ENCODE results near the gene HOMEZ. TPM values are rescaled to one million over a fixed set of nuclear protein-coding genes. Genes with fewer than 3 reads are reported as not detected.

Gene HOMEZ
- total RNA-seq, 1 experiment from 2014 or later: 4.6 TPM

DNA sequence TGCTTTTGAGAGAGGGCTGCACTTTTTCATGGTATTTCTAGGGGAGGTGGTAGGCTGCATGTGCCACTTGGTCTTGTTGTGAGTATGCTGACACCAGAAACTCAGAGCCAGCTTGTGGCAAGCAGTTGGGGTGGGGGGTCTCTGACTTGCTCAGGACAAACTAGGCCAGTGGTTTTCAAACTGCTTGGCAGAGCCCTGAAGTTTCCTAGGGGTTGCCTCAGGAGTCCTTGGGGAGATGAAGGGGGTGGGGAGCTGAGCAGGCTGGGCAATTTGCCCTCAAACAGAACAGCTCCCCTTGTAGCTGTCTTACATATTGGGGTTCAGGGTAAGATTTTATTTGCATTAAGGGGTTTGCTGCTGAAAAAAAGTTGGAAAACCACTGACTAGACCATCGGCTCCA lies 24.6 kb upstream of the HOMEZ start:
- in situ Hi-C loops (cut with HindIII; ENCODE audit: low pct_unique_long_range_greater_than_20kb, low sequenced_read_pairs): no loop called here

GRCh38 chr14:23308721-23309445 lies 23.0 kb upstream of the HOMEZ start:
- no peak for DNase-seq (ENCODE audit: low read depth)
- in situ Hi-C loops (cut with HindIII; ENCODE audit: low pct_unique_long_range_greater_than_20kb, low sequenced_read_pairs): no loop called here

More for the DNA sequence above, 24.6 kb upstream of the HOMEZ start:
- no peak for DNase-seq (ENCODE audit: low read depth)

- DNase-seq (ENCODE audit: low read depth): no peak
- in situ Hi-C loops (cut with HindIII; ENCODE audit: low pct_unique_long_range_greater_than_20kb, low sequenced_read_pairs): no loop called here
These were observed 22.0 kb upstream of the HOMEZ start for GRCh38 chr14:23307687-23308644.

GRCh38 chr14:23307146-23307530 lies 21.2 kb upstream of the HOMEZ start:
- no peak for DNase-seq (ENCODE audit: low read depth)
- in situ Hi-C loops (cut with HindIII; ENCODE audit: low pct_unique_long_range_greater_than_20kb, low sequenced_read_pairs): no loop called here

DNA sequence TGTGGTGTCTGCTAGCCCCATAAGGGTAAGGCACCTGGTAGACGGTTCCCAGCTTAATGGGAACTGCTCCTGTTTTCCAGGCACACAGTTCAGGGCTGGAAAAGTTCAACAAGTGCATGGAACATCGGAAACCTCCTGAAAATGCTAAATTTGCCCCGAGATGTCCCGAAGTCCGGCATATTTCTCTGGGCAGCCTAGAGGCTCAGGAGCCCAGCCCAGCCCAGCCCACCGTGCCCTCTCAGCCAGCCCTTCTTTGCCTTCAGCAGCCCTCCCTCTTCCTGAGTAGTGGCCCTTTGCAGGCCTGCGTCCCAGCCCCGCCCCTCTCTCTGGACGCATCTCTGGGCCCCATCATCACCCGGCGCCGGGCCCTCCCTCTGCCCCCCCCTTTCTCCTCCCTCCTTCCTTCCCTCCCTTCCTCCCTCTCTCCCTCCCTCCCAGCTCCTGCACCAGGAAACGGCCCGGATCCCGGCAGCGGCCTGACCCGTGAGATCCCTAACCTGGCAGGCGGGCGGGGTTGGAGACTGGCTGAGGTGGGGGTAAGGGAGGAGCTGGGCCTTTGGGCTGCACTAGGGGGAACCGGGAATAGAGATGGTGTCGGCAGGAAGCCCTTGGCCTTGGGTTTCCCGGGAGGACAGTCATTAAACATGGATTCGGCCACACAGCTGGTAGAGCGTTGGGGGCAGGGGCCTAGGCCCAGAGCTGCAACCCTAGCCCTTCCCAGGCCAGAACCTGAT lies 20.6 kb upstream of the HOMEZ start, which contains the start of gene BCL2L2:
Gene BCL2L2, plus strand, starts transcription at position 422 of the 734 bp plus-strand sequence. CDS start 935 bp downstream, outside the sequence.
- DNase-seq (ENCODE audit: low read depth): peak; percentile 87
- in situ Hi-C loops (cut with HindIII; ENCODE audit: low pct_unique_long_range_greater_than_20kb, low sequenced_read_pairs): no loop called here

- in situ Hi-C loops (cut with HindIII; ENCODE audit: low pct_unique_long_range_greater_than_20kb, low sequenced_read_pairs): no loop called here
- DNase-seq (ENCODE audit: low read depth): peak; percentile 75
These were observed 16.6 kb upstream of the HOMEZ start, which contains the start of gene PPP1R3E for GRCh38 chr14:23302290-23303225. PPP1R3E (minus strand) TSS chr14:23302859; CDS start chr14:23302576, 283 bp downstream.

- in situ Hi-C loops (cut with HindIII; ENCODE audit: low pct_unique_long_range_greater_than_20kb, low sequenced_read_pairs): no loop called here
- no peak for DNase-seq (ENCODE audit: low read depth)
These were observed 16.0 kb upstream of the HOMEZ start for GRCh38 chr14:23301969-23302289.

DNA sequence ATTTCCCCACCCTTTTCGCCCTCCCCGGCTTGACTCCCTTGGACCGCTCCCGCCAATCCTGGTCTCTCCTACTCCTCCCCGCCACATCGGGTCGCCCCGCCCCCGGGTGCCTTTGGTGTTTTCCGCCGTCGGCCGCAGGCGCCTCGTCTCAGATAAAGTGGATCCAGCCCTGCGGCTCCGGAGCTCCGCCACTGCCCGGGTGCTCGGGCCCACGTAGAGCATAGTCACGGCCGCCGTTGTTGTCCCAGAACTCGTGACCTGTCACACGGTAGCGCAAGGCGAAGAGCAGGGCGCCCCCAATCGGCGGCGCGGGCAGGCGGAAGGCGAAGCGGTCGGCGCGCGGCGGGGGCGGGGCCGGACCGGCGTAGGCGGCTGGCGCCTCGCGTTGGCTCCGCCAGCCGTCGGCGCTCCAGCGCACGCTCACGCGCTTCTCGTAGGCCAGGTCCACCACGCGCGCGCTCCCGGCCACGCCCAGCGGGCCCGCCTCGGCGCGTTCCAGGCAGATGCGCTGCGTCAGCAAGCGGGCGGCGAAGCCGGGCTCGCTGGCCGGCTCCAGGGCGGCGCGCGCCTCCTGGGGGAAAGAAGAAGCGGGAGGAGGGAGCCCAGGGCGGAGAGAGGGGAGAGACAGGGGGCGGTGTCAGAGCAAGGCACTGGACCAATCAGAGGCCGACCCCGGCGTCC lies 15.5 kb upstream of the HOMEZ start:
- peak; percentile 99 for DNase-seq (ENCODE audit: low read depth)
- in situ Hi-C loops (cut with HindIII; ENCODE audit: low pct_unique_long_range_greater_than_20kb, low sequenced_read_pairs): no loop called here

- peak; percentile 46 for DNase-seq (ENCODE audit: low read depth)
- in situ Hi-C loops (cut with HindIII; ENCODE audit: low pct_unique_long_range_greater_than_20kb, low sequenced_read_pairs): no loop called here
These were observed 14.8 kb upstream of the HOMEZ start for GRCh38 chr14:23300687-23301223.

DNA sequence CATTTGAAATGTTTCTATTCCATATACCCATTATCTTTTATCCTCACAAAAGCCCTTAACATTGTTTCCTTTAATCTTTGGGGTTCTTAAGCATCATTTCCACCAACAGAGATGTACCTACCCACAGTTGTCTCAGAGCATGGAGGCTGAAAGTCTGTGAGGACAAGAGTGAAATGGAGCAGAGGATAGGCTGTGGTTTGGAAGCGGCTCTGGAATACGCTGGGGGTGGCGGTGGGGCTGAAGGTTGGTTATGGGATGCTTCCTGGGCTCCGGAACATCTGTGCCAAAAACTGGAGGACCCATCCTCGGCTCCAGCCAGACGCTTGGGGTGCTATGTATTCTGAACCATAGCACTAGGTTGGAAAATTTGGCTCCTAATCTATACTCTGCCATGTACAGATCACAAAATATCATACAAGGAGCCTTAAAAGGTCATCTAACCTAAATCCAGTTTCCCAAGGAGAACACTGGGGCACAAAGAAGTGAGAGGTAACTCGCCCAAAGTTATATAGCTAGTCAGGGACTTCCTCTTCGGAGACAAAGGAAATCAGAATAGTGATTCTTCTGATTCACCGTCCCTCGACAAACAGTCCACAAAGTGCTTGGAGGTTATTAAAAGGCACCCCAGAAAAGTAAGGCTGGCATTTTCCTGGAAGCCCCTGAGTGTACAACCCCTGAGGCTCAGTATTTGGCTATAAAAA lies 14.2 kb upstream of the HOMEZ start:
- in situ Hi-C loops (cut with HindIII; ENCODE audit: low pct_unique_long_range_greater_than_20kb, low sequenced_read_pairs): no loop called here
- DNase-seq (ENCODE audit: low read depth): no peak

DNA sequence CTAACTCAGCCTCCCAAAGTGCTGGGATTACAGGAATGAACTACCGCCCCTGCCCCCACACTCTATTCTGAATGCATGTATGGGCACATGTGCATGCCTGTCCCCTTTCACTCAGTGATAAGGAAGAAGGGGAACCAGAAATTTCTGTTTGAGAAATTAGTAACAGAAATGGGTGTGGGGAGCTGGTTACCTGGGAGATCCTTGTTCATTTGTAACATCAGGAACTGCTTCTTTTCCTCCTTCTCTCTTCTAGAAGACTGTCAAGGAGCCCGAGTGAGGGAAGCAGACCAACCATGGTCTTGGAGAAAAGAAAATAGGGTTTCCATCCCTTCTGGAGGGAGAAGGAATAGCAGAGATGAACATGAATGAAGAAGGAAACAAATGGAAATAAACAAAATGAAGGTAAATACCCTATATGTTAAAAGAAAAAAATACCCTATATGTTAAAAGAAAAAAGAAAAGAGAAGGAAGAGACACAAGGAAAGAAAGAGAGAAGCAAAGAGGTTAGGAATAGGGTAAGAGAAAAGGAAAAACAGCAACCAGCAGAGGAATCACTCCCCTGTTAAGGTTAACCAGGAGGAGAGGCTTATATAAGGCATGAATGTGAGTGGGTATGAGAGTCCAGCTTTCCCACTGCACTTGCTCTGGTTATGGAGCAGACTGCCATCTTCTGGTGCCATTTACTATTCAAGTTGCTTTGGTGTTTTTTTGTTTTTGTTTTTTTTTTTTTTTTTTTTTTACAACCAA lies 13.5 kb upstream of the HOMEZ start:
- peak; percentile 54 for DNase-seq (ENCODE audit: low read depth)
- in situ Hi-C loops (cut with HindIII; ENCODE audit: low pct_unique_long_range_greater_than_20kb, low sequenced_read_pairs): no loop called here

DNA sequence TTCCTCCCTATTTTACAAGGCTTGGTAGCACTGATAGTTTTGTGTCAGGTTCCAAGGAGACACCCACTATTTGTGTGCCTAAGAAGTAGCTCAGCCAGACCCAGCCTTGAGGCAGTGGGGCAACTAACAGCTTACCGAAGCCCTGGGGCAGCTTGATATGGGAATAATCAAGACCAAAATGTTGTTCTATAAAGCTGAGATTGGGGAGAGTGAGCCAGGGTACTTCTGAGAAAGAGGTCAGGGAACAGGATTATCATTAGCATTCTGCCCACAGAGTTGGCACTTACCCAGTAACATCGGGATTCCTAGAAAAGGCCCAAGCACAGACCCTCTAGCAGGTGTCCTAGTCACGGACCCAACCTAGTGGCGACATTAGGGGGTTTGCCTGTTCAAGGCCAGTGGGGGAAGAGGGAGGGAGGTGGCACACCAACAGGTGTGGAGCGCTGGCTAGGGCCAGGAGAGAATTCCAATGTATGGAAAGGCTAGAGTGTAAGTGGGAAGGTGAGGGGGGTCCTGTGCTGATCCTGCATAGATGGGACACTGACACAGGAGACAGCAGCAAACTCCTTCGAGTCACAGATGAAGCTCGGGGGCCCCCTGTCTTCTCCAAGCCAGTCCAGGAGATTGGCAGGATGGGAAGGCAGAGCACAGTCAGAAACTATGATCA lies 11.8 kb upstream of the HOMEZ start:
- no peak for DNase-seq (ENCODE audit: low read depth)
- in situ Hi-C loops (cut with HindIII; ENCODE audit: low pct_unique_long_range_greater_than_20kb, low sequenced_read_pairs): no loop called here

DNA sequence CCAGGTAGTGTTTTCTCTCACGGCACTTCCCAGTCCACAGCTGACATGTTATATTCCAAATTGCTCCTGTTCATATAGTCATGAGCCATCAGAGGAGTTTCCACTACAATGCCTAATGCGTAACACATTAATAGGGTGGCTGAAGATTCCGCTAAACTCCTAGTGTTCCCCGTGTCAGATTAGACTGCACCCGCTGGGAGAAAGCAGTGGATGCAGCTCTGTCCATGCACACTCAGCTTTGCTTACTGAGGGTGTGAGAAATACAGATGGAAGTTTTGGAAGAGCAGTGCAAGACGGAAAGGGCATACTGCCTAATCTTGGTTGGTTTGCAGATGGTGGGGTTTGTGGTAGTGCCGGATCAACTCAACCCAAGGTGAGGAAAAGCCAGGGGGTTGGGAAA lies 11.2 kb upstream of the HOMEZ start:
- in situ Hi-C loops (cut with HindIII; ENCODE audit: low pct_unique_long_range_greater_than_20kb, low sequenced_read_pairs): no loop called here
- DNase-seq (ENCODE audit: low read depth): no peak

GRCh38 chr14:23296012-23296777 lies 10.3 kb upstream of the HOMEZ start:
- no peak for DNase-seq (ENCODE audit: low read depth)
- in situ Hi-C loops (cut with HindIII; ENCODE audit: low pct_unique_long_range_greater_than_20kb, low sequenced_read_pairs): no loop called here
